ENCODE measurements around the gene CBFA2T2. TPM values are rescaled to one million over a fixed set of nuclear protein-coding genes. Genes with fewer than 3 reads are reported as not detected.
"Not testable (repeated sequence)": the region's sequence is repeated elsewhere in the genome, so short reads cannot be mapped to it uniquely, and the experiment has no call there.

The CBFA2T2 gene
- total RNA-seq, result 10 to 100 TPM; 11.6 to 12.2 TPM

GRCh38 chr20:33490023-33490933 is at the start of gene CBFA2T2:
TSS of gene CBFA2T2 (plus strand) at chr20:33490096. CDS start at chr20:33490268, 172 bp downstream.
- Mint-ChIP-seq H3K27me3 (no peaks in the 10 kb centered on the region), H3K4me3 (peak within 1 kb of the TSS; percentile 87), H3K36me3 (no peaks in the 10 kb centered on the region), H3K9me3 (no peaks in the 10 kb centered on the region), H3K27ac (peak within 1 kb of the TSS; percentile 54 to 67), H3K4me1 (ENCODE audit: low read depth in 2 of 2) (peaks cover 3 to 7% of the 10 kb centered on the region in 2 donors)
- peak; percentile 82 for DNase-seq (ENCODE audit: low spot score)
- peak; percentile 71 to 79 for ATAC-seq

GRCh38 chr20:33440562-33440961 is 49.3 kb upstream of the CBFA2T2 start:
- not testable (repeated sequence) for H3K27ac Mint-ChIP-seq; ATAC-seq; H3K27me3 Mint-ChIP-seq; H3K9me3 Mint-ChIP-seq; DNase-seq (ENCODE audit: low spot score); H3K4me3 Mint-ChIP-seq; H3K36me3 Mint-ChIP-seq
- H3K4me1 Mint-ChIP-seq (ENCODE audit: low read depth in 2 of 2), result peaks cover 11 to 12% of the 10 kb centered on the region in 2 donors

- Mint-ChIP-seq H3K9me3 (no peaks in the 10 kb centered on the region), H3K36me3 (no peaks in the 10 kb centered on the region), H3K4me3 (peak overlapping the region; percentile 15), H3K27me3 (no peaks in the 10 kb centered on the region), H3K4me1 (ENCODE audit: low read depth in 2 of 2) (peaks cover 11 to 18% of the 10 kb centered on the region in 2 donors), H3K27ac (no peak overlapping the region)
- ATAC-seq (no peak), DNase-seq (ENCODE audit: low spot score) (no peak)
Measured at GRCh38 chr20:33441142-33441955, 48.5 kb upstream of the CBFA2T2 start.

DNA sequence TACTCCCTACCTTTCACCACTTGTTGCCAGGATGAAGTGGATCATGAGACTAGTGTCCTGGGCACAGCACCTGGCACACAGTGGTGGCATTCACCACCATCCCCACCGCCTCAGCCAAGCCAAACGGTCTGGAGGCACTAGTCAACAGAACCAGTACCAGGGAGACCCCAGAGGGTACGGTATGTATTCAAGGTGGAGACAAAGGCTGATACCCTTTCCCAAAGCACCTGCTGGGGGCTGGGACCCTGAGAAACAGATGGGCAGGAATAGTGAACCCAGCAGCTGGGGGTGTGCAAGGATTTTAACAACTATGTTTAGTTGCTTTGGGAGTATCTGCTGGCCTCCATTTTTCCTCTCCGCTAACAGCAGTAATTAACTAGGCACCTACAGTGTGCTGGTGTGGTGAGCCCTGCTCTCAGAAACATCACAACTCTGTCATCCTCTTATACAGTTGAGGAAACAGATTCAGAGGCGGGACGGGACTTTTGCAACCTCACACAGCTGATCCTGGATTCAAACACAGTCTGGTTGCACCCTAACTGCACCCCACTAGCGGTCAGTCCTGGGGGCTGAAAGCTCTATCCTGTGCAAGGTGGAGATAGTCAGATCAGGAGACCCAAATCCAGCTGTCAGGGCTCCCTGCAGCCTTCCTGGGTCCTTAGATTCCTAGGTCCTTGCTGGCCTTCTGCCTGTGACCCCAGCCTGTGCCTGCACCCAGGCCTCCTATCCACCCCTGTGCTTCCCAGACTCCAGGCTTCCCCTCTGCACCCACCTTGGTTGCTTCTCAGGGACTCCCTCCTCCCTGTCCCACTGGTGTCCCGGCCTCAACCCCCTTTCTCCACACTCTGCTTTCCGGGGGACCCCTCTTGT is 47.5 kb upstream of the CBFA2T2 start:
- ATAC-seq, result no peak
- H3K27ac Mint-ChIP-seq, result no peak overlapping the region
- DNase-seq (ENCODE audit: low spot score), result no peak

GRCh38 chr20:33443006-33443511 is 46.8 kb upstream of the CBFA2T2 start:
- Mint-ChIP-seq H3K9me3 (no peaks in the 10 kb centered on the region), H3K27ac (no peak overlapping the region), H3K36me3 (no peaks in the 10 kb centered on the region)

More for the DNA sequence above, 47.5 kb upstream of the CBFA2T2 start:
- no peaks in the 10 kb centered on the region for H3K36me3 Mint-ChIP-seq
- peaks cover 11 to 21% of the 10 kb centered on the region in 2 donors for H3K4me1 Mint-ChIP-seq (ENCODE audit: low read depth in 2 of 2)
- H3K9me3 Mint-ChIP-seq, result no peaks in the 10 kb centered on the region
- H3K4me3 Mint-ChIP-seq, result peak overlapping the region; percentile 74
- no peaks in the 10 kb centered on the region for H3K27me3 Mint-ChIP-seq

DNA sequence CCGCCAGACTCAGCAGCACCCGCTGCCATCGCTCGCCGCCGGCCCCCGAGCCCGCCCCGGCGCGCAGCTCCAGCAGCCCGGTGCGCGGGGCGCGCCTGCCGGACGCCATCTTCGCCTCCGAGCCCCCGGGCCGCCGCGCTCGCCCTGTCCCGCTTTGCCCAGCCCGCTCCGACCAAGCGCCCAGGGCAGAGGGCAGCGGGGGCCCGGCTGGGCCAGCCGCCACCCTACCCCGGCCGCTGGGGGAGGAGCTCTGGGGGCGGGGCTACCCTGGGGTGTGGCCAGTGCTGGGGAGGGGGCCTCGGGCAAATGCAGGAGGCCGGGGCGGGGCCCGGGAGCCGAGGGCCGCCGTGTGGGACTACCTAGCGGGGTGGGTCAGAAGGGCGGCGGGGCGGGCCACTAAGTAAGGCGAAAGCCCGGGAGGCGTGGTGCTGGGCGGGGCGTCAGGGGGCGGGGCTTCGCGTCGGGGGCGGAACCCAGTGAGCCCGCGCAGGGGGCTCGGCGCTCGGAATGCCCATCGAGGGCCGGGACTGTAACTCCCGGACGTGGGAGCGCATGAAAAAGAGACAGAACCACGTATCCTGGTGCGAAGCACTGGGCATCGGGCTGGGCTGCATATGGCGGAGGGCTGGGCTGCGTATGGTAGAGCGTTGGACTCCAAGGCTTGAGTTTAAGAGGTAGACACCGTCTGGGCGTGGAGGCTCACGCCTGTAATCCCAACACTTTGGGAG is 46.2 kb upstream of the CBFA2T2 start, which contains the start of gene SNTA1:
Gene SNTA1 (minus strand): TSS at position 252 of the 728 bp plus-strand sequence. CDS start 143 bp downstream, at position 109.
- Mint-ChIP-seq H3K36me3 (no peaks in the 10 kb centered on the region), H3K27me3 (peaks cover 0 to 3% of the 10 kb centered on the region in 2 donors), H3K4me3 (peak within 1 kb of the TSS; percentile 93), H3K4me1 (ENCODE audit: low read depth in 2 of 2) (peaks cover 11 to 21% of the 10 kb centered on the region in 2 donors), H3K27ac (peak within 1 kb of the TSS in 1 of 2 donors; percentile 64), H3K9me3 (no peaks in the 10 kb centered on the region)
- DNase-seq (ENCODE audit: low spot score) (peak; percentile 91), ATAC-seq (peak; percentile 96 to 97)

More at GRCh38 chr20:33443006-33443511, 46.8 kb upstream of the CBFA2T2 start:
- ATAC-seq (peak in 1 of 2 donors; percentile 13), DNase-seq (ENCODE audit: low spot score) (no peak)
- H3K4me1 Mint-ChIP-seq (ENCODE audit: low read depth in 2 of 2), result peaks cover 11 to 21% of the 10 kb centered on the region in 2 donors
- H3K27me3 Mint-ChIP-seq, result no peaks in the 10 kb centered on the region
- H3K4me3 Mint-ChIP-seq, result peak overlapping the region; percentile 74

DNA sequence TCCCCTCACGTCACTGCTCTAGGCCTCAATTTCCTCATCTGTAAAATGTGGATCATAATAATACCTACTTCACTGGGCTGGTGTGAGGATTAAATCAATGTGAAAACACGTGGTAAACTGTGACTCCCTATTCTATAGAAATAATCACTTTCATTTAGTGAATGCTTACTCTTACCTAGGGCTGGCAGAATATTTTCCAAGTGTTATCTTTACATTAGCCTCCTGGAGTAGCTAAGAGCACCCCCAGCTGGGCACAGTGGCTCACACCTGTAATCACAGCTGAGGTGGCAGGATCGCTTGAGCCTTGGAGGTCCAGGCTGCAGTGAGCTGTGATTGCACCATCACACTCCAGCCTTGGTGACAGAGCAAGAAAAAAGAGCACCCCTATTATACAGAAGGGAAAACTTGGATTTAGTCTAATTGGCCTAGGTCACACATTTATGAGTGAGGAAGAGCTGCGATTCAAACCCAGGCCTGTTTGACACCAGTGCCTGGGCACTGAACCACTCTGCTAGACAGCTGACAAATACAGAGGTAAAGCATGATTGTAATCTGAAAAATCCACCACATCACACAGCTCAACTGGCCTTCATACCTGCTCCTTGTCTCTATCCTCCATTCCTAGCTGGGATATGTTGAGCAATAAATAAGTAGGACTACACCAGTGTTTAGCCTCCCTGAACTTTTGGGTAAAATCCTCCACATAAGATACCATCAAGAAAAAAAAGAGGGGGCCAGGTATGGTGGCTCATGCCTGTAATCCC is 44.9 kb upstream of the CBFA2T2 start:
- DNase-seq (ENCODE audit: low spot score), result no peak
- no peaks in the 10 kb centered on the region for H3K9me3 Mint-ChIP-seq
- peaks cover 11 to 21% of the 10 kb centered on the region in 2 donors for H3K4me1 Mint-ChIP-seq (ENCODE audit: low read depth in 2 of 2)
- peak overlapping the region in 1 of 2 donors; percentile 64 for H3K27ac Mint-ChIP-seq
- ATAC-seq, result no peak
- H3K4me3 Mint-ChIP-seq, result peak overlapping the region; percentile 93
- H3K36me3 Mint-ChIP-seq, result no peaks in the 10 kb centered on the region
- peaks cover 0 to 3% of the 10 kb centered on the region in 2 donors for H3K27me3 Mint-ChIP-seq

DNA sequence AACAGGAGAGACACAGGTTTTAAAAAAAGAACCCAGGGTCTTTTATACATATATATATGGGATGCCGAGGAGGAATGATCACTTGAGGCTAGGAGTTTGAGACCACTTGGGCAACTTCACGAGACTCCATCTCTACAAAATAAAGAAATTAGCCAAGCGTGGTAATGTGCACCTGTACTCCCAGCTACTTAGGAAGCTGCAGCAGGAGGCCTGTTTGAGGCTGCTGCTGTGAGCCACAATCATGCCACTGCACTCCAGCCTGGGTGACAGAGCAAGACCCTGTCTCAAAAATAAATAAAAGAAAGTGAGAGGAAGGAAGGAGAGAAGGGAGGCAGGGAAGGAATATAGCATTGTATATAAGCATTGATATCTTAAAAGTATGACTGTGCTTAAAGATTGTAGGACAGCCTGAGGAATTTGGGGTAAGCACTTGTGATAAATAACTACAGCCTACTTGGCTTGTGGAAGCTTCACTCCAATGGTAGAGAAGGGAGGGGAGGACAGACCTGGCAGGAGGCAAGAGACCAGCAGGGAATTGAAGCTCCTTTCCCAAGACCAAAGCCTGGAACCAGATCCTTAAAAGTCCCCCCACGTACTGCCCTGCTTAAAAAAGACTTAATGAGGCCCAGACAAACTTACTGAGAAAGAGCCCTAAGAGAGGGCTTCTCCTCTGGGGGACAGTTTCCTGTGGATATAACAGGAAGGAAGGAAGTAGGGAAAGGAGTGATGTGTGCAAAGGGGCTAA is 43.8 kb upstream of the CBFA2T2 start:
- H3K36me3 Mint-ChIP-seq, result no peaks in the 10 kb centered on the region
- H3K27me3 Mint-ChIP-seq, result peaks cover 0 to 3% of the 10 kb centered on the region in 2 donors
- no peaks in the 10 kb centered on the region for H3K9me3 Mint-ChIP-seq
- H3K4me1 Mint-ChIP-seq (ENCODE audit: low read depth in 2 of 2), result peaks cover 11 to 21% of the 10 kb centered on the region in 2 donors
- ATAC-seq (no peak), DNase-seq (ENCODE audit: low spot score) (no peak)
- H3K27ac Mint-ChIP-seq, result peak overlapping the region in 1 of 2 donors; percentile 24
- no peak overlapping the region for H3K4me3 Mint-ChIP-seq

DNA sequence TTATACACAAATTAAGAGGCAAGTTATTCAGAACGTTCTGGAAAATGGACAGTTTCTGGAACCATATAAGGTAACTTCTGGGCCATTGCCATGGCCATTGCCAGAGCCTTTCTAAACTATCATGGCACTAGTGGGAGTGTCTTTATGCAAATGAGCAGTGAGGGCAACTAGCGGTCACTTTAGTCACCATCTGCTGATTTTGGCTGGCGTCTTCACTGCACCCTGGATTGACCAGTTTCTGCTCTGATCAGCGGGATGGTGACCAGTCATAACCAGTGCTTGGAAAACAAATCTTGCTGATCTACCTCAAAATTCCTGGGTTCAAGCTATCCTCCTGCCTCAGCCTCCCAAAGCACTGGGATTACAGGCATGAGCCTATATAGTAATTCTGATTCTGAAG is 39.0 kb upstream of the CBFA2T2 start:
- H3K27me3 Mint-ChIP-seq, result peaks cover 0 to 3% of the 10 kb centered on the region in 2 donors
- no peaks in the 10 kb centered on the region for H3K36me3 Mint-ChIP-seq
- peaks cover 0 to 7% of the 10 kb centered on the region in 2 donors for H3K4me1 Mint-ChIP-seq (ENCODE audit: low read depth in 2 of 2)
- H3K4me3 Mint-ChIP-seq, result no peak overlapping the region
- DNase-seq (ENCODE audit: low spot score) (no peak), ATAC-seq (no peak)
- no peaks in the 10 kb centered on the region for H3K9me3 Mint-ChIP-seq
- H3K27ac Mint-ChIP-seq, result no peak overlapping the region

- DNase-seq (ENCODE audit: low spot score) (peak; percentile 82), ATAC-seq (peak; percentile 84 to 87)
- H3K36me3 Mint-ChIP-seq; H3K4me3 Mint-ChIP-seq; H3K27me3 Mint-ChIP-seq; H3K27ac Mint-ChIP-seq; H3K9me3 Mint-ChIP-seq; H3K4me1 Mint-ChIP-seq (ENCODE audit: low read depth in 2 of 2): not testable (repeated sequence)
Measured at GRCh38 chr20:33456916-33457642, 32.8 kb upstream of the CBFA2T2 start.

- Mint-ChIP-seq H3K27ac (no peak overlapping the region), H3K36me3 (no peaks in the 10 kb centered on the region), H3K9me3 (no peaks in the 10 kb centered on the region), H3K4me3 (no peak overlapping the region), H3K27me3 (no peaks in the 10 kb centered on the region), H3K4me1 (ENCODE audit: low read depth in 2 of 2) (no peaks in the 10 kb centered on the region)
- DNase-seq (ENCODE audit: low spot score) (no peak), ATAC-seq (no peak)
Measured at GRCh38 chr20:33459599-33459998, 30.3 kb upstream of the CBFA2T2 start.

All from natural killer cell treated with Interleukin-12 subunit alpha and Interleukin-12 subunit beta and Interleukin-15 and Interleukin-18, amount 100 ng/mL, for 72 hours (primary cell).